HG03457 (cell line): Measurements from ENCODE around the gene IRF2BPL.

Source experiments
- ATAC-seq: cut with Tn5 transposase; IDR thresholded peaks from one replicate; pipeline ENCODE4 v1.9.1; 2021; ENCODE audit warnings: moderate number of reproducible peaks; ENCODE audit not compliant: unreplicated experiment

The IRF2BPL gene

DNA sequence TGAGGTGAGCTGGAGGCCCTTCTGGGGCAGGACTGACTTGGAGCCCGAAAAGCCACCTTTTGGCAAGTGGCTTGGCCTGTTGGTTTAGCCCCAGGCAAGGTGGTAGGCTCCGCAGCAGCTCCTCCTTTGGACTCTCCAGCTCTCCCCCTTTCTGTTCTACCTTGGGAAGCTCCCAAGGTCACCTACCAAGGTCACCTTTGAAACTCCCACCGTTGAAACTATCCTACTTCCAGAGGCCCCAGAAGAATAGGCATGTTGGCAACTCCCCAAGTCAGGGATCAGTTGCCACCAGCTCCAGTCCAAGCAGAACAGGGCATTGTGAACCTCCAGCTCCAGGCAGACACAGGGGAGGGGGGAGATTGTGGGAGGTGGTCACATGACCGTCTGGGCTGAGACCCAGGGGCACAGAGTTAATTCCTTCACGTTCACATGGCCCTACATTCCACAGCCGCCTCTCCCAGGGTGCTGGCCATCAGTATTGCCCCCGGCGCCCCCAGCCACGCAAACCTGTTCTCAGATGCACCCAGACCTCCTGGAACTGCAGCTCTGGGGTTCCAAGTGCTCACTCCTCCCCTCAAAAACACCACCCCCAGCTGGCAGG is 14.4 kb downstream of the IRF2BPL start:
- ATAC-seq: no peak

DNA sequence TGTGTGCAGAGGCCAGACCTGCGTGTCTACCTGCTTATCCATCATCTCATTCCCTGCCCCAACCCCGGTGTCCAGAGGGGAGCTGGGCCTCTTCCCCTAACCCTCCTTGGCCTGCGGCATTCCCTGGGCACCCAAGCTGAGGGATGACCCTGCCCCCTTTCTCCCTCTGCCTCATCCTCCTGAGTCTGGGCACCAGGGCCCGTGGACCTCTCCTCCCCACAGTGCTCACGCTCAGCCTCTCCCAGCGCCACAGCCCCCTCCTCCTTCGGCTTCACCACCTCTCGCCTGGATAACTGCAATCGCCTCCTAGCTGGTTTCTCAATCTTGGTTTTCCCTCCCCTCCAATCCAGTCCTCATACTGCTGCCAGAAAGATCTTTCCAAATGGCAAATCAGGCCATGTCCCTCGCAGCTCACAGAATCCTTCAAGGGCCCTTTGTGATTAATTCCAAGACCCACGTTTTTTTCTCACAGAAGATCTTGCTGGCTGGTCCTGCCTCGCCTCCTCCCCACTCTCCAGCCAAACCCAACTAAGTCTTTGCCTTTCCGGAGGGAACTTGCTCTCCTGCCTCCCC is 16.2 kb downstream of the IRF2BPL start:
- no peak for ATAC-seq

DNA sequence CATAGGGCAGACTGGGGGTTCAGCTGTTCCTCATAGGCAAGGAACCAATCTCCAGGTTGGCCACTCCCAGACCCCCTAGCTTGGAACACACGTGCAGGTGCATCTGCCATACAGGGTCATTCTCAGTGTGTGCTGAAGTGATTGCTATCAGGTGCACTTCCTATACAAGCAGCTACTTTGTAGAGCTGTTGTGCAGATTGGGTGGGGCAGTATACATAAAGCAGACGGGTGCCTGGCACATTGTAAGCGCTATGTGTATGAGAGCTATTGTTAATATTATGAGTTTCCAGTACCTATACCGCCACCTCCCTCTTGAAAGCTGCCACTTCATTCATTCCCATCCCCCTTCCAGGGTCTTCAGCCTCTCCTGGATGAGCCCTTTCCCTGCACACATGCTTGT is 17.3 kb downstream of the IRF2BPL start:
- ATAC-seq: no peak

DNA sequence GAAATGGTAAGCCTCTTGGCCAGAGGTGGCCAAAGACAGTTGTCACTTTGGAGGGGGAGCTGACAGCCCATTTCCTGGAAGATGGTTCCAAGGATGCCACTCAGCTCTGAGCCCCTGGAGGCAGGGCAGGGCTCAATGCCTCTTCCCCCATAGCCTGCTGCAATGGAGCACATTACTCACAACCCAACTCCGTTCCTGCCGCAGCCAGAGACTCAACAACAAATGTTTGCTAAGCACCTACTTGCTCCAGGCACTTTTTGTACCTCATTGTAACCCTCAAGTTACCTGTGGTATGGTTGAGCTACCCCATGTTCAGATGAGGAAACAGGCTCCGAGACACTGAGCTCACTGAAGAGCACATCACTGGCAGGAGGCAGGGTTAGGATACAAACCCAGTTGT is 19.5 kb downstream of the IRF2BPL start:
- ATAC-seq: no peak

DNA sequence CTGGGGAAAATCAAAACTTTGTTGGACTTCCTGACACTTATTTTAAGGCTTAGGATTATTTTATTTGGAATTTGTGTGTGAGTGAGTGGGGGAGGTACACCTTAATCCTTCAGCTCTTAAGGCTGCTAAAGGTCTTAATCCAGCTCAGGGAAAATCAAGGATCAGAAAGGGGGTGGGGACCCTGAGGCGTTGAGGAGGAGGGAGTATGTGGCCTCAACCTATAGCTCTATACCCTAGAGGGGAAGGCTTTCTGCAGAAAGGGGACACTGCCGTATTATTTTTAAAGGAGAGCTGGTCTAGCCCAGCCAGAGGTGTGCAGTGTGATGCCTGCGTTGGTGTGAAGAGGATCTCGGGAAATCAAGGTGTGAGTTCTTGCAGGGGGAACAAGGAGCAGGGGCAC is 20.0 kb downstream of the IRF2BPL start:
- ATAC-seq: no peak

DNA sequence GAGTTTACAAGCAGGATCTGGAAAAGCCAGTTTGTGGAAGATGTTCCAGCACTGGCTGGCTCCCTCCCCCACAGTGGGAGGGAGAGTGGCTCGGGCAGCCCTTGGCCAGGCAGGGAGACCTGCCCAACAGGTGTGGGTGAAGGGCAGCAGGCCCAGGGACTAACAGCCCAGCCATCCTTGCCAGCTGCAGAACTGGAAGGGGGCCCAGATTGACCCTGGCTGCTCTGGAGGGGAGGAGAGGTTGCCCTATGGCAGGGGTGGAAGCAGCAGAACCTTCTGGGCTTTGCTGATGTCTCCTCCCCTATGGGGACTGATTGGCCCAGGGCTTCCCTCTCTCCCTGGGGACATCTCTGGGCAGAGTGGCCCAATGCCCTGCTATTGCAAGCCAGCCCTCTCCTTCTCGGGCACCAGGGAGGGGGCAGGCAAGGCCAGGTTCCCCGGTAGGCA is 20.5 kb downstream of the IRF2BPL start:
- no peak for ATAC-seq

- no peak for ATAC-seq
Measured at GRCh38 chr14:77007183-77007974, 21.1 kb downstream of the IRF2BPL start.

GRCh38 chr14:77006132-77006531 is 22.4 kb downstream of the IRF2BPL start:
- no peak for ATAC-seq

GRCh38 chr14:77005559-77005958 is 22.9 kb downstream of the IRF2BPL start:
- no peak for ATAC-seq

GRCh38 chr14:77004711-77005460 is 23.6 kb downstream of the IRF2BPL start:
- no peak for ATAC-seq

GRCh38 chr14:77003960-77004710 is 24.4 kb downstream of the IRF2BPL start:
- ATAC-seq: no peak

DNA sequence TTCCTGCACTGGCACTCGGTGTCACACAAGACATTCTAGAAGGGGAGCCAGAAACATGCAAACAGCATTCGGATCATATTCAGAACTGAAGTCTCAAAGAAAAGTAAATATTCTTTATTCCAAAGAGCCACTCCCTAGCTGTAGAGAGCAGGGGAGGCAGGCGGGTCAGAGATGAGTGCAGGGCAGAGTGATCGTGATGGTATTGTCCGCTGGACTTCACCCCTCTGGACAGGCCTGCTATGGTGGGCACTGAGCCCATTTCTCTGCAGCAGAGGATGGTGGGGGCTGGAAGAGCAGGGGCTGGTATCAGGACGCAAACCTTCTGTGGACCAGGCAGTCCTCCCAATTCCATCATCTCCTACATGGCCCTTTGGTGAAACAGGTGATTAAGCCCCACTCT is 25.6 kb downstream of the IRF2BPL start:
- no peak for ATAC-seq

GRCh38 chr14:77002335-77002734 is 26.2 kb downstream of the IRF2BPL start:
- ATAC-seq: no peak

DNA sequence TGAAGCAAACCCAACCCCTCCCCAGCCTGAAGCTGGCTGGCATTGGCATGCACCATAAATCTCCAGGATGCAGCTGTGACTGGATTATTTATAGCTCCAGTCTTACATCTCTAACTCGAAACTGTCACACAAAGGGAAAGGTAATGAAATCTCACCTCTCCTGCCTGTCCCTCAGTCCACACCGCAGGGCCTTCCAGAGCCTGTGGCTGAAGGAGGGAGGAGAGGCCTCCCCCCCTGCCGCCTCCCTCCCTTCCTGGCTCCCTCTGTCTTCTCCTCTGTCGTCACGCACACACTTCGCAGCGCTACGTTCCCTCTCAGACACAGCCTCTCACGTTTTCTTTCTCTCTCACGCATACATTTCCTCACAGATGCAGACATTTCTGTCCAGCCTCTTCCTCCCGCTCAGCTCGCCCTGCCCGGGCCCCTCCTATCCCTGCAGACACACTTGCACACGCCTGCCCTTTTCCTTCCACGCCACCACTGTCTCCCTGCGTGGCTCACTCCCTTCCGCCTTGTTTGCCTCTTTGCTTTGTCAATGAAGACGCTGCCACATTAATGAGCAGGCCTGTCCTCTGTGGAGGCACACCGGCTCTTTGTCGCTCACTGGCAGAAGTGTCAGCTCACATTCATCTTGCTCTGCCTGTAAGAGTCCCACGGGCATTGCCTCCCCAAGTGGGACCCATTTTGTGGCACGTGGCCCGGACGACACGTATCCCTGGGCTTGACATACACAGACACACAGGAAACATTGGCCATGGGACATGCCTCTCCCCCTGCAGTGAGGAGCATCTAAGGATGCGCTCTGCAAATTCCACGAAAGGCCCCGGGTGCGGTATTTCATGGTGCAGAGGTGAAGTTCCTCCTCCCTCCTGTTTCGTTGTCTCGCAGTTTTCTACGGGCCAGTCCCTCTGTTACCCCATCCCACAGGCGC is 27.9 kb downstream of the IRF2BPL start:
- no peak for ATAC-seq

GRCh38 chr14:76998910-76999309 is 29.6 kb downstream of the IRF2BPL start:
- no peak for ATAC-seq

- ATAC-seq: no peak
Measured at GRCh38 chr14:76997257-76997970, 31.1 kb downstream of the IRF2BPL start.

DNA sequence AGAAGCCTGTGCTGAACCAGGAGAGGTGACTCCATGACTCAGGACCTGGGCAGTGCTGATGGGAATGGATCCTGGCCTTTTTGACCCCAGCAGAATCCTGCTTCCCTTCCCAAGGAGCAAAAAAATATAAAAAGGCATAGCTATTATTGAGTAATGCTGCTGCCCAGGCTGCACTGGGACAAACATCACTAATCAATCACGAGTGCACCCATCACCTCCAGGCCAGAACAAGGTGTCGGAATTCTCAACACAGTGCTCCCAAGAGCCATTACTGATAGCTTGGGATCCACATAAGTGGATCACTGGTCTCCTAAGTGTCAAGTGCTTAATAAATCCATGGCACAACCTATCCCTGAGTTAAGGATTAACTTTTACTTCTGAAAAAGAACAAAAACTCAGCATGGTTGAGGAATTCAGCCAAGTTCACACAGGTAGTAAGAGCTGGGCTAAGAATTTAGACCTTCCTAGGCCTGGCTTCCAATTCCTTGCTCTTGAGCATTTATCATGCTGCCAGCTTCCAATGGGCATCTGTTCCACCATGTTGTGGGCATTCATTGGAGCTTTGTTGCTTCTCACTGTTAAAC is 31.9 kb downstream of the IRF2BPL start:
- ATAC-seq: no peak

DNA sequence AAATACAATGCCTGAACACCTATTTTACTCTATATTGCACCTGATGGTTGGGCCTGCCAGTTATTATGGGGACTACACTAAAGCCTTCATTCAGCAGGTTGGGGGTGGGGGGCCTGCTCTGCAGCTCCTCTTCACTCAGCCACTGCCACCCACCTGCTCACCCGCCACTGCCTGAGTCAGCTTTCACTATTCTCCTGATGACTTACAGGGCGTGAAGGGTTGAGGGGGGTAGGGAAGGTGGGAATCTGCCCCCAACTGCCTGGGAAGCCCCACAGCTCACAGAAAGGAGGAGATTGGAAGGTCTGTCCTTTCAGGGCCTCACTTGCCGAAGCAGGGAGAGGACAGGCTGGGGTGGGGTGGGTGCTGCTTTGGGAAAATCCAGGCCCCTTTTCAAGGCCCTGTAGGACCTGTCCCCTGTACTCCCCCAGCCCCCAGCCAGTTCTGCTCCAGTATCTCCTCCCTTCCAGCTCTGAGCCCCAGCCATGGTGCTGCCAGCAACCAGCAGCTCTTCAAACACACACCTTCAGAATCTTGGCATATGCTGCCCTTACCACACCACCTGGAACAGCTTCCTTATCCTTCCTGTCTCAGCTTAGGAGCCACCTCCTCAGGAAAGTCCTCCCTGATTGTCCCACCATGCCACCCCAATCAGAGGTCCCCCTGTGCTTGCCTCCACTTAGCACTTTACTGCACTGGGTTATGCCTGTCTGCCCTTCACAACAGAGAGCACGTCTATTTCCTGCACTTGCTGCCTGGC is 33.1 kb downstream of the IRF2BPL start:
- no peak for ATAC-seq
